ENCODE measurements around the gene GNG14. TPM values are rescaled to one million over a fixed set of nuclear protein-coding genes. Genes with fewer than 3 reads are reported as not detected.

Gene GNG14
- total and polyA plus RNA-seq, 2 of the 13 experiments (the other 11 are each of a cell fraction or from before 2014, with no cell fraction given), result not detected

DNA sequence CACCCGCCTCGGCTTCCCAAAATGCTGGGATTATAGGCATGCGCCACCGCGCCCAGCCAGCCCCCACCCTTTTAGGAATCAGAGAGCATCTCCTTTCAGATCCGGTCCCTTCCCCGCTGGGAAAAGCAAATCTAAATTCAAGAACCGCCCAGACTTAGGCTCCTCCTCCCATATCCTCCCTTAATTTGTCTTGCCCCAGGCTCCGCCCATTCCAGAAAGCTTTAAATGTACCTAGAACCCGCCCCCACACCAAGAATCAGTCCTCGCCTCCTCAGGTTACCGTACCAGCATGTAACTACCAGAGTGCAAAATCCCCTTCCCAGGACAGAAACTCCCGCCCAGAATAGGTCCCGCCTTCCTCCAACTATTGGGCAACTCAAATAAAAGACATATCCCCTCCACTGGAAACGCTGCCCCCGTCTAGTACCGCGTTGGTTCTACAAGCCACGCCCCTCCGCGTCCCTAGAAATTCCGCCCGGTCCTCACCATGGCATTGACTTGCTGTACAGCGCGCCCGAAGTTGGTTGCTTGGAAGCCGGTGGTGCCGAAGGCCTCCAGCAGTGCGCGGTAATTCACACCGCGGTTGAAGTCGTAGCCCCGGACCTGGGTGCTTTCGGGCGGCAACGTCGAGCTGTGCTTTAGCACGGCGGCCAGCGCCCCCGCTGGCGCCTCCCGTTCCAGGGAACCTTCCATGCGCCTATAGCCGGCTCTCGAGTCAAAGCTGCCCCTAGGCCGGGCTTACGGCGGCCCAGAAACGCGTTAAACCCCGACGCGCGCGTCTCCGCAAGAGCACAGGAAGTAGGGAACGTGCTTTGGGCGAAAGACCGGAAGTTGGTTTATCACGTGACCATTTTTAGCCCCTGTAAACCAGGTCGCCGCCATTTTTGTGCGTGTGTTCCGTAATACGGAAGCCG lies 6.5 kb upstream of the GNG14 start, which contains the start of gene DHPS (continued):
- TF ChIP-seq KLF16 (CRISPR knock-in tag; IDR thresholded peaks at IDR 0.05) (0 out of 4 replicates have a peak, but pooled peaks of 1 of the 2 experiments have one; percentile 11), MAFK (conservative IDR thresholded peaks at IDR 0.05 in 1 of 2, IDR thresholded peaks at IDR 0.05 in 1 of 2; ENCODE audit: low read length in 2 of 2) (no peak; a peak in 1 of 4 replicates), KDM5B (CRISPR knock-in tag; IDR thresholded peaks at IDR 0.05; ENCODE audit: borderline replicate concordance) (peak; percentile 69; the same call in 1 of the 2 replicates), CENPT (CRISPR knock-in tag; IDR thresholded peaks at IDR 0.05; ENCODE audit: low read depth) (no peak), SSRP1 (CRISPR knock-in tag; IDR thresholded peaks at IDR 0.05) (no peak), SALL2 (CRISPR knock-in tag; IDR thresholded peaks at IDR 0.05) (peak; percentile 62; the same call in 1 of the 2 replicates), ZNF143 (CRISPR knock-in tag; IDR thresholded peaks at IDR 0.05) (peak; percentile 60), RAD51 (IDR thresholded peaks at IDR 0.05; ENCODE audit: borderline replicate concordance) (peak; percentile 98), ZNF496 (CRISPR knock-in tag; IDR thresholded peaks at IDR 0.05; ENCODE audit: insufficient replicate concordance) (no peak), ZNF672 (CRISPR knock-in tag; IDR thresholded peaks at IDR 0.05) (no peak), SETDB1 (CRISPR knock-in tag; IDR thresholded peaks at IDR 0.05; ENCODE audit: borderline replicate concordance) (no peak), MTA3 (CRISPR knock-in tag; IDR thresholded peaks at IDR 0.05) (no peak), NCOA5 (CRISPR knock-in tag; IDR thresholded peaks at IDR 0.05) (no peak), ZNF484 (CRISPR knock-in tag; IDR thresholded peaks at IDR 0.05; ENCODE audit: borderline replicate concordance, low read depth) (no peak), SAP130 (CRISPR knock-in tag; IDR thresholded peaks at IDR 0.05; ENCODE audit: low read depth) (peak; percentile 80), ZNF280B (CRISPR knock-in tag; IDR thresholded peaks at IDR 0.05; ENCODE audit: borderline replicate concordance) (peak; percentile 71; the same call in 1 of the 2 replicates), KAT7 (CRISPR knock-in tag; IDR thresholded peaks at IDR 0.05; ENCODE audit: borderline replicate concordance) (no peak), SUZ12 (IDR thresholded peaks at IDR 0.05; ENCODE audit: low read depth, low read length) (no peak), BORCS8-MEF2B (CRISPR knock-in tag; IDR thresholded peaks at IDR 0.05) (peak; percentile 52), ZEB1 (IDR thresholded peaks at IDR 0.05; ENCODE audit: insufficient replicate concordance, low read depth) (no peak), ZNF777 (CRISPR knock-in tag; IDR thresholded peaks at IDR 0.05) (peak; percentile 55; the same call in 1 of the 2 replicates), ZNF660 (CRISPR knock-in tag; IDR thresholded peaks at IDR 0.05; ENCODE audit: borderline replicate concordance, low read depth) (no peak), DR1 (CRISPR knock-in tag; IDR thresholded peaks at IDR 0.05) (peak; percentile 88), NKX3-1 (CRISPR knock-in tag; IDR thresholded peaks at IDR 0.05) (peak; percentile 24; the same call in 1 of the 2 replicates), SIN3B (IDR thresholded peaks at IDR 0.05; ENCODE audit: low read length) (0 out of 2 replicates have a peak, but pooled peaks have one; percentile 47), SOX5 (CRISPR knock-in tag; IDR thresholded peaks at IDR 0.05; ENCODE audit: borderline replicate concordance) (no peak), KDM5A (IDR thresholded peaks at IDR 0.05; ENCODE audit: borderline replicate concordance, low read length) (peak; percentile 92; the same call in 1 of the 2 replicates)
- TF ChIP-seq, protein P1, sequence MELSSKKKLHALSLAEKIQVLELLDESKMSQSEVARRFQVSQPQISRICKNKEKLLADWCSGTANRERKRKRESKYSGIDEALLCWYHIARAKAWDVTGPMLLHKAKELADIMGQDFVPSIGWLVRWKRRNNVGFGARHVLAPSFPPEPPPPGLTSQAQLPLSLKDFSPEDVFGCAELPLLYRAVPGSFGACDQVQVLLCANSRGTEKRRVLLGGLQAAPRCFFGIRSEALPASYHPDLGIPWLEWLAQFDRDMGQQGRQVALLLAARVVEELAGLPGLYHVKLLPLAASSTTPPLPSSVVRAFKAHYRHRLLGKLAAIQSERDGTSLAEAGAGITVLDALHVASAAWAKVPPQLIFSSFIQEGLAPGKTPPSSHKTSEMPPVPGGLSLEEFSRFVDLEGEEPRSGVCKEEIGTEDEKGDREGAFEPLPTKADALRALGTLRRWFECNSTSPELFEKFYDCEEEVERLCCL (CRISPR knock-in tag; IDR thresholded peaks at IDR 0.05; ENCODE audit: borderline replicate concordance), result no peak
